HEK293 (cell line): ENCODE results near the gene CACNA1F.

Source experiments
- INSM2 ChIP-seq: fragments of 450-650 bp; formaldehyde crosslinking; IDR thresholded peaks from 2 replicates; pipeline ENCODE4 v1.5.1; 2016; ENCODE audit warnings: missing biosample characterization, missing genetic modification characterization
- PATZ1 ChIP-seq: fragments of 450-650 bp; formaldehyde crosslinking; IDR thresholded peaks from 2 replicates; pipeline ENCODE4 v1.5.1; 2016; ENCODE audit warnings: missing biosample characterization, missing genetic modification characterization
- SP7 ChIP-seq: fragments of 450-650 bp; formaldehyde crosslinking; IDR thresholded peaks from 2 replicates; pipeline ENCODE4 v1.5.1; 2016; ENCODE audit warnings: missing biosample characterization, missing genetic modification characterization
- ZBTB6 ChIP-seq: fragments of 450-650 bp; formaldehyde crosslinking; IDR thresholded peaks from 2 replicates; pipeline ENCODE4 v1.5.1; 2017; ENCODE audit warnings: missing biosample characterization, missing genetic modification characterization
- ZNF174 ChIP-seq: fragments of 450-650 bp; formaldehyde crosslinking; IDR thresholded peaks from 2 replicates; pipeline ENCODE4 v1.5.0; 2017; ENCODE audit warnings: missing biosample characterization, mild to moderate bottlenecking, missing genetic modification characterization
- ZNF211 ChIP-seq: fragments of 450-650 bp; formaldehyde crosslinking; IDR thresholded peaks from 2 replicates; pipeline ENCODE4 v1.5.1; 2016; ENCODE audit warnings: low read depth, missing biosample characterization, missing genetic modification characterization
- ZNF398 ChIP-seq: fragments of 450-650 bp; formaldehyde crosslinking; IDR thresholded peaks from 2 replicates; pipeline ENCODE4 v1.5.1; 2017; ENCODE audit warnings: missing biosample characterization, missing genetic modification characterization
- ZNF510 ChIP-seq: fragments of 450-650 bp; formaldehyde crosslinking; IDR thresholded peaks from 2 replicates; pipeline ENCODE4 v1.5.1; 2018; ENCODE audit warnings: mild to moderate bottlenecking, missing genetic modification characterization, missing biosample characterization; ENCODE audit not compliant: insufficient replicate concordance
- ZNF518A ChIP-seq: fragments of 450-650 bp; formaldehyde crosslinking; conservative IDR thresholded peaks from 2 replicates; pipeline ENCODE4 v1.5.1; 2016; ENCODE audit warnings: low read depth, missing biosample characterization, missing genetic modification characterization
- ZNF561 ChIP-seq: fragments of 450-650 bp; IDR thresholded peaks from 2 replicates; pipeline ENCODE4 v1.5.1; 2018; ENCODE audit warnings: missing biosample characterization, missing genetic modification characterization, borderline replicate concordance
- ZNF585B ChIP-seq: fragments of 450-650 bp; formaldehyde crosslinking; IDR thresholded peaks from 2 replicates; pipeline ENCODE4 v1.5.1; 2016; ENCODE audit warnings: missing biosample characterization, missing genetic modification characterization
- ZNF629 ChIP-seq: fragments of 450-650 bp; formaldehyde crosslinking; IDR thresholded peaks from 2 replicates; pipeline ENCODE4 v1.5.1; 2017; ENCODE audit warnings: missing biosample characterization, missing genetic modification characterization
- ZNF692 ChIP-seq: fragments of 450-650 bp; formaldehyde crosslinking; IDR thresholded peaks from 2 replicates; pipeline ENCODE4 v1.5.1; 2016; ENCODE audit warnings: missing biosample characterization, missing genetic modification characterization

Gene CACNA1F

GRCh38 chrX:49190821-49191573 lies 42.1 kb downstream of the CACNA1F start (continued):
- TF ChIP-seq ZNF211 (tag by site-specific recombination) (no peak), ZNF518A (tag by site-specific recombination) (peak; percentile 47), SP7 (tag by site-specific recombination) (no peak), ZBTB6 (tag by site-specific recombination) (no peak), ZNF585B (tag by site-specific recombination) (no peak), ZNF398 (tag by site-specific recombination) (peak; percentile 87), ZNF510 (tag by site-specific recombination) (no peak), ZNF692 (tag by site-specific recombination) (no peak), INSM2 (no peak), ZNF629 (peak; percentile 70), ZNF174 (tag by site-specific recombination) (no peak), ZNF561 (tag by site-specific recombination) (0 out of 2 replicates have a peak, but pooled peaks have one; percentile 29), PATZ1 (peak; percentile 85)
- TF ChIP-seq, all 188 proteins: peak for 31
